Activated CD8-positive, alpha-beta T cell treated with anti-CD3 and anti-CD28 coated beads for 36 hours (primary cell): ENCODE measurements around the gene PXYLP1. TPM values are rescaled to one million over a fixed set of nuclear protein-coding genes. Genes with fewer than 3 reads are reported as not detected.

Source experiments
- ATAC-seq: fragments of 200-7000 bp; cut with Tn5 transposase; one replicate; pipeline ENCODE4 v1.10.0; 2021; ENCODE audit warnings: mild to moderate bottlenecking, moderate library complexity
- CTCF ChIA-PET: fragments of 350-600 bp; sonication (Branson Sonifier 250); formaldehyde crosslinking; loops from one replicate; lab custom pipeline; 2021; ENCODE audit warnings: antibody characterized with exemption; lab: Charles Lee
- POLR2A ChIA-PET: fragments of 350-600 bp; sonication (Branson Sonifier 250); formaldehyde crosslinking; loops from one replicate; lab custom pipeline; 2021; ENCODE audit warnings: antibody characterized with exemption; lab: Charles Lee
- DNase-seq: peaks from one replicate; pipeline ENCODE4 v3.0.0-alpha.2; 2020
- H3K27ac Mint-ChIP-seq: one replicate; pipeline ENCODE4 v1.8.0; 2021; ENCODE audit warnings: mild to moderate bottlenecking, mixed read lengths
- H3K27me3 Mint-ChIP-seq: one replicate; pipeline ENCODE4 v1.8.0; 2021; ENCODE audit warnings: mixed read lengths
- H3K36me3 Mint-ChIP-seq: one replicate; pipeline ENCODE4 v1.8.0; 2021; ENCODE audit warnings: low read depth, mixed read lengths
- H3K4me1 Mint-ChIP-seq: one replicate; pipeline ENCODE4 v1.8.0; 2021; ENCODE audit warnings: low read depth, mixed read lengths
- H3K4me3 Mint-ChIP-seq: one replicate; pipeline ENCODE4 v1.8.0; 2021; ENCODE audit warnings: mild to moderate bottlenecking, moderate library complexity, mixed read lengths
- H3K9me3 Mint-ChIP-seq: one replicate; pipeline ENCODE4 v1.8.0; 2021; ENCODE audit warnings: mixed read lengths
- CTCF ChIP-seq: fragments of 200-600 bp; IDR thresholded peaks from one replicate; pipeline ENCODE4 v1.8.0; 2022; ENCODE audit warnings: antibody characterized with exemption, mild to moderate bottlenecking
- intact Hi-C: fragments of 100-400 bp; cut with micrococcal nuclease; formaldehyde crosslinking; loops from one replicate; pipeline ENCODE4 v1.10.0; 2022
- total RNA-seq, 2 experiments: library from RNA; stranded (reverse); gene quantifications; one replicate each; pipeline ENCODE4 v1.2.3, GENCODE V29; 2021

Gene PXYLP1
- total RNA-seq, 2 experiments from 2014 or later, result 14.9 to 17.2 TPM

- peak; percentile 99 for DNase-seq
- intact Hi-C loops, result loop anchor here (1.0 to 5.0 kb wide), 4 partner anchors 85 to 294 kb away; no protein-coding TSS in a partner anchor
- TF ChIP-seq CTCF, result peak; percentile 99
- no peaks in the 10 kb centered on the region for H3K36me3 Mint-ChIP-seq
- CTCF ChIA-PET, result interaction anchor here (0.6 to 4.7 kb wide), 38 partner anchors 9 to 296 kb away, joined by 3 to 70 read pairs (median 4); partner anchors contain the start of gene SPSB4
- no peaks in the 10 kb centered on the region for H3K9me3 Mint-ChIP-seq
- no peak overlapping the region for H3K27ac Mint-ChIP-seq
- POLR2A ChIA-PET, result no interaction called here
- H3K27me3 Mint-ChIP-seq, result peaks cover 3% of the 10 kb centered on the region
- ATAC-seq, result peak; percentile 100
- H3K4me3 Mint-ChIP-seq, result no peak overlapping the region
- H3K4me1 Mint-ChIP-seq, result peaks cover 15% of the 10 kb centered on the region
These were observed 39.3 kb upstream of the PXYLP1 start for GRCh38 chr3:141192345-141192744.

GRCh38 chr3:141193066-141193830 lies 38.4 kb upstream of the PXYLP1 start:
- Mint-ChIP-seq H3K36me3 (no peaks in the 10 kb centered on the region), H3K4me3 (no peak overlapping the region), H3K9me3 (no peaks in the 10 kb centered on the region), H3K27me3 (peaks cover 3% of the 10 kb centered on the region), H3K27ac (no peak overlapping the region), H3K4me1 (peaks cover 15% of the 10 kb centered on the region)
- no peak for TF ChIP-seq CTCF
- intact Hi-C loops, result loop anchor here (2.0 to 5.0 kb wide), 2 partner anchors 86 to 192 kb away; no protein-coding TSS in a partner anchor
- ATAC-seq (no peak), DNase-seq (peak; percentile 25)
- POLR2A ChIA-PET, result no interaction called here
- CTCF ChIA-PET, result interaction anchor here (0.7 to 4.7 kb wide), 9 partner anchors 22 to 295 kb away, joined by 3 to 70 read pairs (median 4); no protein-coding TSS in a partner anchor

GRCh38 chr3:141201122-141201521 lies 30.5 kb upstream of the PXYLP1 start:
- Mint-ChIP-seq H3K27ac (no peak overlapping the region), H3K4me3 (no peak overlapping the region), H3K4me1 (no peaks in the 10 kb centered on the region), H3K36me3 (no peaks in the 10 kb centered on the region), H3K9me3 (no peaks in the 10 kb centered on the region), H3K27me3 (peaks cover 1% of the 10 kb centered on the region)
- no peak for TF ChIP-seq CTCF
- POLR2A ChIA-PET, result interaction anchor here (0.6 kb wide), 1 partner anchor 36 kb away, joined by 3 read pairs; no protein-coding TSS in a partner anchor
- DNase-seq, result no peak
- intact Hi-C loops, result no loop called here
- no peak for ATAC-seq
- CTCF ChIA-PET, result interaction anchor here (1.1 to 1.7 kb wide), 4 partner anchors 9 to 243 kb away, joined by 3 to 4 read pairs (median 4); no protein-coding TSS in a partner anchor

- Mint-ChIP-seq H3K27me3 (no peaks in the 10 kb centered on the region), H3K36me3 (no peaks in the 10 kb centered on the region), H3K4me1 (no peaks in the 10 kb centered on the region), H3K9me3 (no peaks in the 10 kb centered on the region), H3K27ac (no peak overlapping the region), H3K4me3 (no peak overlapping the region)
- DNase-seq (no peak), ATAC-seq (no peak)
- CTCF ChIA-PET, result interaction anchor here (1.0 kb wide), 1 partner anchor 202 kb away, joined by 3 read pairs; no protein-coding TSS in a partner anchor
- TF ChIP-seq CTCF, result no peak
- POLR2A ChIA-PET, result no interaction called here
- intact Hi-C loops, result no loop called here
These were observed 28.9 kb upstream of the PXYLP1 start for GRCh38 chr3:141202682-141203081.

GRCh38 chr3:141203866-141204265 lies 27.8 kb upstream of the PXYLP1 start:
- POLR2A ChIA-PET, result no interaction called here
- ATAC-seq, result no peak
- no peak overlapping the region for H3K4me3 Mint-ChIP-seq
- no peaks in the 10 kb centered on the region for H3K4me1 Mint-ChIP-seq
- no peaks in the 10 kb centered on the region for H3K9me3 Mint-ChIP-seq
- intact Hi-C loops, result no loop called here
- H3K27me3 Mint-ChIP-seq, result no peaks in the 10 kb centered on the region
- DNase-seq, result no peak
- CTCF ChIA-PET, result no interaction called here
- H3K36me3 Mint-ChIP-seq, result no peaks in the 10 kb centered on the region
- no peak for TF ChIP-seq CTCF
- no peak overlapping the region for H3K27ac Mint-ChIP-seq
